GM12873 (cell line): Measurements from ENCODE around the gene AKIP1.
A peak's percentile ranks its signal among the peaks of the same experiment; 100 is the strongest.

Experiments
- CTCF ChIP-seq: IDR thresholded peaks from 2 replicates; pipeline ENCODE4 v1.5.1; 2012; ENCODE audit warnings: low read depth, mild to moderate bottlenecking, moderate library complexity, low read length, control low read depth; ENCODE audit not compliant: insufficient read depth; ENCODE audit errors: missing control alignments

Gene AKIP1

GRCh38 chr11:8933931-8934330, 22.9 kb downstream of the AKIP1 start:
- peak; percentile 31 for TF ChIP-seq CTCF

- TF ChIP-seq CTCF, result no peak
Measured at GRCh38 chr11:8934742-8935488, 23.9 kb downstream of the AKIP1 start.

- no peak for TF ChIP-seq CTCF
Measured at GRCh38 chr11:8937159-8937558, 26.2 kb downstream of the AKIP1 start.

GRCh38 chr11:8937659-8938058, 26.7 kb downstream of the AKIP1 start:
- no peak for TF ChIP-seq CTCF

- TF ChIP-seq CTCF, result no peak
Measured at GRCh38 chr11:8941341-8942103, 30.5 kb downstream of the AKIP1 start.

- TF ChIP-seq CTCF, result no peak
Measured at GRCh38 chr11:8942518-8943066, 31.6 kb downstream of the AKIP1 start, which contains the start of gene ASCL3. ASCL3 (minus strand) TSS chr11:8943016; CDS start chr11:8938161, 4,855 bp downstream.
